Endothelial cell of umbilical vein (primary cell): ENCODE data around the gene BACH2.

ENCODE experiments used
- CTCF ChIP-seq, 2 donors: IDR thresholded peaks; 1 replicate in 1 of 2; 2 replicates in 1 of 2; pipeline ENCODE4 v1.5.1; 2011; ENCODE audit warnings: low read length in 2 of 2, mild to moderate bottlenecking in 2 of 2, moderate library complexity in 2 of 2, control low read depth in 1 of 2, inconsistent platforms in 1 of 2, low read depth in 1 of 2; ENCODE audit not compliant: insufficient read depth in 1 of 2; ENCODE audit errors: extremely low read depth in 1 of 2
- EZH2 ChIP-seq: IDR thresholded peaks from 2 replicates; pipeline ENCODE4 v1.6.1; 2012; ENCODE audit warnings: borderline replicate concordance, low read depth, mild to moderate bottlenecking, moderate library complexity, low read length, inconsistent platforms; ENCODE audit not compliant: severe bottlenecking
- MAX ChIP-seq: IDR thresholded peaks from 2 replicates; pipeline ENCODE4 v1.6.1; 2011; ENCODE audit not compliant: insufficient read depth, insufficient read length
- POLR2A ChIP-seq: IDR thresholded peaks from 2 replicates; pipeline ENCODE4 v1.6.1; 2012; ENCODE audit warnings: low read depth, mild to moderate bottlenecking, control low read depth, low read length
- POLR2AphosphoS5 ChIP-seq: IDR thresholded peaks from 2 replicates; pipeline ENCODE4 v1.6.1; 2012; ENCODE audit warnings: low read depth, mild to moderate bottlenecking, control low read depth, low read length, moderate library complexity; ENCODE audit not compliant: insufficient read depth

GRCh38 chr6:89921691-89922090 lies 375.0 kb downstream of the BACH2 start:
- TF ChIP-seq CTCF (IDR thresholded peaks at IDR 0.05; ENCODE audit: extremely low read depth in 1 of 2, insufficient read depth in 1 of 2, low read depth in 1 of 2, low read length in 2 of 2) = no peak
- no peak for TF ChIP-seq EZH2
- TF ChIP-seq POLR2AphosphoS5 = no peak
- no peak for TF ChIP-seq POLR2A
- TF ChIP-seq MAX = no peak
